ENCODE results near the gene TNFSF13B. TPM values are rescaled to one million over a fixed set of nuclear protein-coding genes. Genes with fewer than 3 reads are reported as not detected.

The TNFSF13B gene
- total RNA-seq, 4 donors from 2014 or later: 7.9 to 32.2 (median 12.0) TPM

DNA sequence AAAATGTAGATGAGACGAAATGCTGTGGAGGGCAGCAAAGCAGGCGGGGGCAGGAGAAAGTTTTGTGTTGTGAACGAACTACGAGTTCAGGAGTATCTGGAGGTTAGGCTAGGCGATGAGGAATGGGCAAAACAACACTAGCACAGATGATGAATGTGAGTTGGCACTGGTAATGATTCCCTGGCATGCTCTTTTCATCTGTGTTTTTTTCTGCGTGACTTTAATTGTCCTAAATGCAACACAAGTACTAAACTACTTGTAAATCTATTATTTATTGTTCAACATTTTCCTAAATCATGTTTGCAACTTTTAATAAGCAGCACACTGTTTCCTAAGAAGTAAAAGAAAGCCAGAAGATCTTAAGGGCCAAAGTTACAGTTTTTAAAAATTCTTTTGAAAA lies 19.2 kb downstream of the TNFSF13B start:
- no peaks in the 10 kb centered on the region for H3K9me3 ChIP-seq
- no peaks in the 10 kb centered on the region for H3K4me1 ChIP-seq
- H3K36me3 ChIP-seq: no peaks in the 10 kb centered on the region
- H3K27me3 ChIP-seq: no peaks in the 10 kb centered on the region
- TF ChIP-seq POLR2A (IDR thresholded peaks at IDR 0.05) (no peak), CTCF (IDR thresholded peaks at IDR 0.05) (no peak)
- no peak overlapping the region for H3K27ac ChIP-seq
- no peak overlapping the region for H3K4me3 ChIP-seq
- no peak for DNase-seq

GRCh38 chr13:108289819-108290218 lies 20.3 kb downstream of the TNFSF13B start:
- Histone ChIP-seq H3K4me3 (no peak overlapping the region), H3K27ac (no peak overlapping the region), H3K9me3 (no peaks in the 10 kb centered on the region), H3K27me3 (no peaks in the 10 kb centered on the region), H3K36me3 (no peaks in the 10 kb centered on the region), H3K4me1 (no peaks in the 10 kb centered on the region)
- DNase-seq: no peak
- TF ChIP-seq CTCF (IDR thresholded peaks at IDR 0.05) (no peak), POLR2A (IDR thresholded peaks at IDR 0.05) (no peak)

GRCh38 chr13:108297114-108297513 lies 27.6 kb downstream of the TNFSF13B start:
- no peak for TF ChIP-seq CTCF (IDR thresholded peaks at IDR 0.05)
- TF ChIP-seq POLR2A (IDR thresholded peaks at IDR 0.05): no peak
- H3K27ac ChIP-seq: no peak overlapping the region
- H3K4me1 ChIP-seq: no peaks in the 10 kb centered on the region
- DNase-seq: no peak
- no peak overlapping the region for H3K4me3 ChIP-seq
- no peaks in the 10 kb centered on the region for H3K9me3 ChIP-seq
- no peaks in the 10 kb centered on the region for H3K27me3 ChIP-seq
- H3K36me3 ChIP-seq: no peaks in the 10 kb centered on the region

- no peak for TF ChIP-seq POLR2A (IDR thresholded peaks at IDR 0.05)
- no peak for TF ChIP-seq CTCF (IDR thresholded peaks at IDR 0.05)
- Histone ChIP-seq H3K4me1 (no peaks in the 10 kb centered on the region), H3K9me3 (no peaks in the 10 kb centered on the region), H3K36me3 (no peaks in the 10 kb centered on the region), H3K27ac (no peak overlapping the region), H3K27me3 (no peaks in the 10 kb centered on the region), H3K4me3 (no peak overlapping the region)
- DNase-seq: no peak
Observed at GRCh38 chr13:108302279-108302678, 32.8 kb downstream of the TNFSF13B start.

- no peaks in the 10 kb centered on the region for H3K36me3 ChIP-seq
- no peak for DNase-seq
- H3K27me3 ChIP-seq: no peaks in the 10 kb centered on the region
- no peak overlapping the region for H3K4me3 ChIP-seq
- no peak for TF ChIP-seq CTCF (IDR thresholded peaks at IDR 0.05)
- TF ChIP-seq POLR2A (IDR thresholded peaks at IDR 0.05): no peak
- H3K4me1 ChIP-seq: peaks cover 0 to 4% (median 0%) of the 10 kb centered on the region in 4 donors
- no peaks in the 10 kb centered on the region for H3K9me3 ChIP-seq
- no peak overlapping the region for H3K27ac ChIP-seq
Observed at GRCh38 chr13:108304170-108305016, 34.9 kb downstream of the TNFSF13B start.

Data from Peyer's patch (tissue), 4 donors.